Measurements from ENCODE around the gene CAPN13. TPM values are rescaled to one million over a fixed set of nuclear protein-coding genes. Genes with fewer than 3 reads are reported as not detected.

CAPN13 gene
- total RNA-seq, 4 donors from 2014 or later, result not detected

- Histone ChIP-seq H3K36me3 (no peaks in the 10 kb centered on the region), H3K27me3 (peaks cover 0 to 46% (median 2%) of the 10 kb centered on the region in 4 donors), H3K27ac (replicated peaks in 1 of 4) (no peak overlapping the region), H3K4me1 (no peaks in the 10 kb centered on the region), H3K9me3 (no peaks in the 10 kb centered on the region), H3K4me3 (no peak overlapping the region)
- intact Hi-C loops (cut with DNase I), result no loop called here
- DNase-seq (ENCODE audit: extremely low spot score), result peak; percentile 75
- 78% methylated on average over 4 of the region's 4 CpGs for WGBS
- TF ChIP-seq POLR2AphosphoS5 (IDR thresholded peaks at IDR 0.05) (no peak), CTCF (IDR thresholded peaks at IDR 0.05) (no peak), EP300 (IDR thresholded peaks at IDR 0.05) (no peak), POLR2A (IDR thresholded peaks at IDR 0.05; ENCODE audit: low read depth) (no peak)
Observed at GRCh38 chr2:30721241-30721640, 86.0 kb downstream of the CAPN13 start.

- no peak overlapping the region for H3K27ac ChIP-seq (replicated peaks in 1 of 4)
- peak; percentile 66 for DNase-seq (ENCODE audit: extremely low spot score)
- H3K4me1 ChIP-seq, result no peaks in the 10 kb centered on the region
- H3K36me3 ChIP-seq, result no peaks in the 10 kb centered on the region
- peaks cover 0 to 10% (median 0%) of the 10 kb centered on the region in 4 donors for H3K27me3 ChIP-seq
- H3K9me3 ChIP-seq, result no peaks in the 10 kb centered on the region
- intact Hi-C loops (cut with DNase I), result loop anchor here (10.0 kb wide), 1 partner anchor 808 kb away; no protein-coding TSS in a partner anchor
- no peak for TF ChIP-seq CTCF (IDR thresholded peaks at IDR 0.05)
- no peak for TF ChIP-seq POLR2A (IDR thresholded peaks at IDR 0.05; ENCODE audit: low read depth)
- no peak for TF ChIP-seq POLR2AphosphoS5 (IDR thresholded peaks at IDR 0.05)
- TF ChIP-seq EP300 (IDR thresholded peaks at IDR 0.05), result no peak
- H3K4me3 ChIP-seq, result no peak overlapping the region
- WGBS, result 78% methylated on average over 1 of the region's 1 CpG
Observed at GRCh38 chr2:30717081-30717650, 90.1 kb downstream of the CAPN13 start.

GRCh38 chr2:30716123-30716900 lies 90.9 kb downstream of the CAPN13 start:
- Histone ChIP-seq H3K9me3 (no peaks in the 10 kb centered on the region), H3K27ac (replicated peaks in 1 of 4) (no peak overlapping the region), H3K4me1 (peaks cover 0 to 7% (median 2%) of the 10 kb centered on the region in 4 donors), H3K36me3 (no peaks in the 10 kb centered on the region), H3K27me3 (peaks cover 0 to 4% (median 0%) of the 10 kb centered on the region in 4 donors), H3K4me3 (no peak overlapping the region)
- 95% methylated on average over 10 of the region's 11 CpGs for WGBS
- intact Hi-C loops (cut with DNase I), result loop anchor here (10.0 kb wide), 1 partner anchor 808 kb away; no protein-coding TSS in a partner anchor
- DNase-seq (ENCODE audit: extremely low spot score), result peak; percentile 88
- TF ChIP-seq POLR2AphosphoS5 (IDR thresholded peaks at IDR 0.05) (no peak), CTCF (IDR thresholded peaks at IDR 0.05) (no peak), POLR2A (IDR thresholded peaks at IDR 0.05; ENCODE audit: low read depth) (no peak), EP300 (IDR thresholded peaks at IDR 0.05) (no peak)

- intact Hi-C loops (cut with DNase I), result loop anchor here (2.0 to 10.0 kb wide), 3 partner anchors 456 to 810 kb away; no protein-coding TSS in a partner anchor
- H3K27ac ChIP-seq (replicated peaks in 1 of 4), result no peak overlapping the region
- WGBS, result 82% methylated on average over 8 of the region's 8 CpGs
- H3K27me3 ChIP-seq, result no peaks in the 10 kb centered on the region
- peaks cover 0 to 7% (median 2%) of the 10 kb centered on the region in 4 donors for H3K4me1 ChIP-seq
- H3K36me3 ChIP-seq, result no peaks in the 10 kb centered on the region
- H3K9me3 ChIP-seq, result no peaks in the 10 kb centered on the region
- TF ChIP-seq POLR2A (IDR thresholded peaks at IDR 0.05; ENCODE audit: low read depth) (no peak), POLR2AphosphoS5 (IDR thresholded peaks at IDR 0.05) (no peak), EP300 (IDR thresholded peaks at IDR 0.05) (no peak), CTCF (IDR thresholded peaks at IDR 0.05) (no peak)
- no peak overlapping the region for H3K4me3 ChIP-seq
- DNase-seq (ENCODE audit: extremely low spot score), result peak; percentile 79
Observed at GRCh38 chr2:30714811-30715709, 92.2 kb downstream of the CAPN13 start.

Measured in esophagus muscularis mucosa (tissue), 4 donors.